Right ventricle myocardium inferior (tissue), 1 donor: ENCODE data around the gene FARP2. TPM values are rescaled to one million over a fixed set of nuclear protein-coding genes. Genes with fewer than 3 reads are reported as not detected.
"Not testable (repeated sequence)": the region's sequence is repeated elsewhere in the genome, so short reads cannot be mapped to it uniquely, and the experiment has no call there.

Experiments used
- ATAC-seq: fragments of 200-7000 bp; cut with Tn5 transposase; one replicate; pipeline ENCODE4 v1.9.1; 2020; ENCODE audit warnings: mild to moderate bottlenecking, moderate library complexity
- DNase-seq: peaks from one replicate; pipeline ENCODE4 v3.0.0; 2021; ENCODE audit errors: missing footprints
- intact Hi-C: fragments of 100-400 bp; cut with DNase I; formaldehyde crosslinking; loops from one replicate; pipeline ENCODE4 v1.11.0; 2022
- total RNA-seq: library from RNA; stranded (reverse); fragmentation: NEBNext Ultra II Directional; extraction: Animal tissue kit (Norgen Biotek cat#: 25700); gene quantifications from one replicate; pipeline ENCODE4 v1.2.1, GENCODE V29; 2021
- donor health status: DM: no; HTN: yes; CAD: no; lungs with severe emphysema.

The FARP2 gene
- total RNA-seq, 1 donor from 2014 or later = 15.0 TPM

DNA sequence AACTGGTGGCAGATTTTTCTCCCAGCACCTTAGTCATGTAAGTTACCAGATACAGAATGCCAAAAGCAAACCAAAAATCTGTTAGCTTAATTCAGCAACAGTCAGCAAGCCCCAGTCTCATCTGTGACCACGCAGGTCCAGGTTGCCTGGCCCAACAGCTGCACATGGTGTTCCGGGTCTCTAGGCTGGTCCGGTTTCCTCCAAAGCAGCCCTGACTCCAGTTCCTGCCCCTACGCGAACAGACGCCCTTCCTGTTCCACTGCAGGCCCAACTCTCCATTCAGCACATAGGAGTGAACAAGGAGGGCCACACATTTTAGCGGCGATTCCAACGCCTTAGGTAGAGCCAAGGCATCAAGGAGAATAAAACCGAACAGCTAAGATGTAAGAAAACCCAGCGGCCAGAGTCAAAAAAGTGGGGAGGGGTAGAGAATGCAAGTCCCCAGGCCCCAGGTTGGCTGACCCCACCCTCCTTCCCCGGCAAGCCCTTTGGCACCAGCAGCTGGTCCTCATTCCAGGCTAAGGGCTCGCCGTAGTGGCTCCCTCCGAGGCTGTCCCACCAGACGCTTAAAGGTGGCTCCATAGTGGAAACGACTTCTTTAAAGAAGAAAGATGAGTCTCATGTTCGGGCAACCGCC, 150.8 kb downstream of the FARP2 start:
- DNase-seq (peak; percentile 55), ATAC-seq (no peak)
- intact Hi-C loops = loop anchor here (2.0 to 5.0 kb wide), 4 partner anchors 52 to 190 kb away; partner anchors contain the start of genes BOK, FARP2, HDLBP and SEPTIN2

DNA sequence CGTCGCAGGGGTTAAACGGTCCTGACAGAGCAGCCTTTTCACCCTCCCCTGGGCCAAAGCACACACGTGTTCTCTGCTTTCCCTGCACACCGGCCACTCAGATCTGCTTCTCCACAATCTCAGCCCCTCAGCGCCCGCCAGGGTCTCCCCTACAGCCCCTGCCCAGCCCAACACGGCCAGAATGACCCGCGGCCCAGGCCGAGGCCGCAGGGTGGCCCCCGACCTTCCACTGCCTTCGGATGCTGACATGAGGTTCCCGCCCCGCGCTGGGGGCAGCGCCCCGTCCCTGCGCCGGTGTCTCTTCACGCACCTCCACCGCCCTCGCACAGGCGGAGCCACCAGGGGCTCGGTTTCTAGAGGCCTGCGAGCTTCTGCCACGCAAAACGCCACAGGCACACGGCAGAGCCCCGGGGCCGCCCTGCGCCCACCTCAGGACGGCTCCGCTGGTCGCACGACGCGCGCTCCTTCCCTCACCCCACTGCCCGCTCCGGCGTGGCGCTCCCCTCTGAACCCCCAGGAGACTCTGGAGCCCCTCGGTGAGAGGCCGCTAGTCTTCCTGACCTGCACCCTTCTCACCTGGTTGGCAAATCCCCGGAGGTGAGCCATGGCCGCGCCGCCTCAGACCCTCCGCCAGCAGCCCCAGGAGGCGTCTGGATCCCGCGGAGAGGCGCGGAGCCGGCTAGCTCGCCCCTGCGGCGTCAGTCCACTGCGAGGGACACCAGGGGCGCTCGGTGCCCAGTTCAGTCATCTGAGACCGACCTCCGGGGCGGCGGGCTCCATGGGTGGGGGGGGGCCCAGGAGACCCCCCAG, 151.6 kb downstream of the FARP2 start:
- ATAC-seq = no peak
- DNase-seq = peak; percentile 78
- intact Hi-C loops = loop anchor here (2.0 to 5.0 kb wide), 4 partner anchors 51 to 190 kb away; partner anchors contain the start of genes BOK, FARP2, HDLBP and SEPTIN2

DNA sequence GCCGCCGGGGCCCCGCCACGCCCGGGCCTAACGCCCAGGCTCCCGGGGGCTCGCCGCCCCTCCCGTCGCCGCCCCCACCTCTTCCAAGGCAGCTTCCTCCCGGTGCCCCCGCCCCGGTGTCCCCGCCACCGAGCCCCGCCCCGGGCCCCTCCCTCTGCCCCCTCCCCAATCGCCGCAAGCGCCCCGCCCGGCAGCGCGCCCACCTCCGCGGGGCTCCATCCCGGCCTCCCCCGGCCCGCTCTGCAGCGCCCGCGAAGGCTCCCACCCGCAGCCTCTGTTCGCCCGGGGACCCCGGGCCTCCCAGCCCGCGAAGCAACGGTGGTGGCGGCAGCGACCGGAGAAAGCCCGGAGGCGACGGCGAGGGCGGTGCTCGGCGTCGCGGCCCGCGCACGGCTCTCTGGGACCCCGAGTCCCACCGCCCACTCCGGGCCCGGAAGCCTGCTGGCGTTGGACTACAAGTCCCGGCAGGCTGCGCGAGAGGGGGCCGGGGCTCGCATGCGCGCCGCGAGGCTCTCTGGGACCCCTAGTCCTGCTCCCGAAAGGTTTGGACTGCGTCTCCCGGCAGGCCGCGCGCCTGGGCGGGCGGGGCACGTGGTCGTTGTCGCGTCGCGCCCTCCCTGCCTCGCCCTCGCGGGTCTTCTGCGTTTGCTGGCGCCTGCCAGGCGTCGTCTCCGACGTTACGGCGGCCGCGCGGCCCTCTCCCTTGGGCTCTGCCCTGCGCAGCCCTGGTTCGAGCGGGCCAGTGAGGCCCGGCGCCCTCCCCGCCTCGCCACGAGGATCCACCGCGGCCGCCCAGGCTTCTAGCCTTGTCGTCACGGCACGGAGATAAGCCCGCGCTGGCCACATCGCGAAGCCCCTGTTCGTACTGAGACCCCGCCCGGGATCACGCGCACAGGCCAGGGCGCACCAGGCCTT, 152.4 kb downstream of the FARP2 start, which contains the start of gene STK25:
TSS of gene STK25 (minus strand) at position 345 of the 915 bp plus-strand sequence. CDS start 549 bp downstream, outside the sequence.
- DNase-seq (peak; percentile 99), ATAC-seq (peak; percentile 98)
- intact Hi-C loops = loop anchor here (5.0 kb wide), 3 partner anchors 104 to 191 kb away; partner anchors contain the start of genes FARP2, HDLBP and SEPTIN2

DNA sequence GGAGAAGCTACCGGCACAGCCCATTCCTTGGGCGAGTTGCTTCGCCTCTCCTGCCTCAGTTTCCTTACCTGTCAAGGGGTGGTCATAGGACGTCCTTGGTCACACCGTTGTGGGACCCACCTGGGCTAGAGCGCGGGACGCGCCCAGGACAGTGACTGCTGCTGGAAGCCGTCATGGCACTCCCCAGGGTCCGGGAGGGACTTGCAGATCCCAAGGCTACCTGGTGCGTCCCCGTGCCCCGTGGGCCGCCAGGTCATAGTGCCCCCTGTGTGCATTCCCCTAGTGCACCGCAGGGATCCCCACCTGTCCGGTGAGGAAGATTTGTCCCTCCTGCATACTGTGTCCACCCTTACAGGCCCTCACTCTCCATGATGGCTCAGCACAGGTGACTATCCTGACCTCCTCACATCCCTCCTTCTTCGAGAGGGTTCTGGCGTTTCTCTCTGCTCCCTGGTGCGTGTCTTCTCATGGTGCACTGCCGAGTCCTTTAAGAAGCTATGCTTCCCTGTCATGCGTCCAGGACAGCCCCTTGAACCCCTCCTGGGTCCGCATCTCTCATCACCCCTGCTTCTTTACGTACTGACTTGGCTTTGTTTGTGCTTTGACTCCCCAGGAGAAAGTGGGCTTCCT, 153.2 kb downstream of the FARP2 start:
- ATAC-seq (no peak), DNase-seq (no peak)
- intact Hi-C loops = loop anchor here (5.0 kb wide), 3 partner anchors 103 to 192 kb away; partner anchors contain the start of genes FARP2, HDLBP and SEPTIN2

DNA sequence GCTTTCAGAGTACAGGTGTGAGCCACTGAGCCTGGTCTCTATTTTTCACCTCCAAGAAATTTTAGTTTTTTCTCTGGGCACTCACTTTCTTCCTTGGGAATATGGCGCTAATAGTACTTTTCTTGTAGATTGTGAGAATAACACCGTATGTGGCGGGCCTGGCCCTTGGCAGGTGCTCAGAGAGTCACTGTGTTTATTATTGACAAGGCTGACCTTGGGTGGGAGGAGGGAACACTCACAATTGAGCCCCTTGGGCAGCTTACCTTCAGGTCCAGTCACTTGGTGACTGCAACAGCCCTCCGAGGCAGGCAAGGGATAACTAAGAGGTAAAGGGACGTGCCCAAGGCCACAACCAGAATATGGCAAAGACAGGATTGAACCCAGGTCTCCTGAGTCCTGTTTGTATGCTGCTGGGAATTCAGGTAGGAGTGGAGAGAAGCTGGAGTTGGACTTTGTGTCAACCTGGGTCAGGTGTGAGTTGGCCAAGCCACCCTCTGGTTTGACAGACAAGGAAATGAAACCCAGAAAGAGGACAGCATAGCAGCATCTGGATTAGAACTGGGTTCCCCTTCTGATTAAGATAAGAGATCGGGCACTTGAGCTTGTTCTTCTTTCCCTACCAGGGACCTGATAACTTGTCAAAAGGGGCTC, 155.1 kb downstream of the FARP2 start:
- DNase-seq (peak; percentile 21), ATAC-seq (no peak)
- intact Hi-C loops = no loop called here

DNA sequence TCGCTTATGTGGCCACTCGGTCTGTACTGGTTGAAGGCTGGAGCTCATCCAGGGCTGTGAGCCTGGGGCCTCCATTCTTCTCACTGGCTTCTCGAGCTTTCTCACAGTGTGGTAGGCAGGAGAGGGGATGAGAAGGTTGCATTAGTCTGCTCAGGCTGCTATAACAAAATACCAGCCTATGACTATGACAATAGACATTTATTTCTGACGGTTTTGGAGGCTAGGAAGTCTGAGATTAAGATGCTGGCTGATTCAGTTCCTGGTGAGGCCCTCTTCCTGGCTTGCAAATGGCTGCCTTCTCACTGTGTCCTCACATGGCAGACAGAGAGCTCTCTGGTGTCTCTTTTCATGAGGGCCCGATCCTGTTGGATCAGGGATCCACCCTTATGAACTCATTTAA, 158.5 kb downstream of the FARP2 start:
- intact Hi-C loops = no loop called here
- ATAC-seq = no peak
- peak; percentile 13 for DNase-seq

DNA sequence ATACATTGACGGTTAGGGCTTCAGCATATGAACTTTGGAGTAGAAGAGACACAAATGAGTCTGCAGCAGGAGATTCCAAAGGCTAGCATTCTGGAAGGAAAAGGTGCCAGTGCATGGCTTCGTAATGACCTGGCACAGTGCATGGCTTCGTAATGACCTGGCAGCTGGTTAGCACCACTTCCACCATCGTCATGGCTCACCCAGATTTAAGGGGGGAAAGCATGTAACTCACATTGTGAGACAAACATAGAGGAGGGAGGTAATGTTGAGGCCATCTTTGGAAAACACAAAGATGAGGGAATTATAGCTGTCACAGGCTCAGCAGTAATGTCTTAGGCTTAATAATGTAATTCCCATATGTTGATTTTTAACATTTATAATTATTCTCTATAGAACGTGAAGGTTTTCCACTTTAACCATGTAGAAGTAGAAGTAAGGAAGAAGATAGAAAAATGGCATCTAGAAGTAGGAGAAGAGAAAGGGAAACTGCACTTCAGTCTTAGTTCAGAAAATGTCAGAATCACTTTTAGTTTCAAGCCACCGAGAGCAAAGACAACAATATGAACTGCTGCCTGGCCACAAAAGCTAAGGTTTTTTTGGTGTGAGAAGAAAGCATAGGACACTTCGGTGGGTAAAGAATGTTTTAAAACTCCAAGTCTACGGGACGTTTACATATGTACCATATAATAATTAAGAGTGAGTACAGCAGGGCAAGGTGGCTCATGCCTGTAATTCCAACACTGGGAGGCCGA, 159.1 kb downstream of the FARP2 start:
- no peak for ATAC-seq
- no peak for DNase-seq
- intact Hi-C loops = no loop called here

DNA sequence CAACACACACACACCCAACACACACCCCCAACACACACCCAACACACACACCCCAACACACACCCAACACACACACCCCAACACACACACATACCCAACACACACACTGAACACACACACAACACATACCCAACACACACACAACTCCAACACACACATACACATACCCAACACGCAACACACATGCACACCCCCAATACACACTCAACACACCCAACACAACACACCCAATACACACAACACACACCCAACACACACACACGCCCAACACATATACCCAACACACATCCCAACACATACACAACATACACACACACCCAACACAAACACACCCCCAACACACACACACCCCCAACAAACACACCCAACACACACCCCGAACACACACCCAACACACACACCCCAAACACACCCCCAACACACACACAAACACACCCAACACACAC, 160.5 kb downstream of the FARP2 start:
- intact Hi-C loops = no loop called here
- DNase-seq (no peak), ATAC-seq (no peak)

DNA sequence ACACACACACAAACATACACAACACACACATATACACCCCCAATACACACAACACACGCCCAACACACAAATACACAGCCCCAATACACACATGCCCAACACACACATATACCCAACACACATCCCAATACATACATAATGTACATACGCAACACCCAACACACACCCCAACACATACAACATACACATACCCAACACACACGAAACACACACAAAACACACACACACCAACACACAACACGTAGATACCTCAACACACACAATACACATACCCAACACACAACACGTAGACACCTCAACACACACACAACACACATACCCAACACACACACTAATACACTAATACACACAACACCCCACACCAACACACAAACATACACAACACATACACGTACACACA, 161.2 kb downstream of the FARP2 start:
- intact Hi-C loops = no loop called here
- no peak for DNase-seq
- ATAC-seq = no peak

DNA sequence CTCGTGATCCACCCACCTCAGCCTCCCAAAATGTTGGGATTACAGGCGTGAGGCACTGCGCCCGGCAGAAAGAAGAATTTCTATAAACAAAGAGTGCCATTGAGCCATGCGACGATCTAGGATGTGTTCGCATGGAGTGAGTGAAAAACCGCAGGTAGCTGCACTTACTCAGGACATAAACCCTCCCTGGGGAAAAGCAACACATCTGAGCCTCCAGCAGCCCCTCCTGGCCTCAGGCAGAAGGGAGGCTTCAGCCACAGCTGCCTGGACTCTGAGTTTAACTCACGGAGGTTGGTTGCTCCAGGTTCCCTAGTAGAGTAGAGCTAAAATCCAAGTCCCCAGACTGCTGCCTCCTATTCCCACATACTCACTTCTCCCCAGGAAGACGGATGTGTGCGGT, 163.6 kb downstream of the FARP2 start:
- DNase-seq = peak; percentile 43
- intact Hi-C loops = no loop called here
- no peak for ATAC-seq

DNA sequence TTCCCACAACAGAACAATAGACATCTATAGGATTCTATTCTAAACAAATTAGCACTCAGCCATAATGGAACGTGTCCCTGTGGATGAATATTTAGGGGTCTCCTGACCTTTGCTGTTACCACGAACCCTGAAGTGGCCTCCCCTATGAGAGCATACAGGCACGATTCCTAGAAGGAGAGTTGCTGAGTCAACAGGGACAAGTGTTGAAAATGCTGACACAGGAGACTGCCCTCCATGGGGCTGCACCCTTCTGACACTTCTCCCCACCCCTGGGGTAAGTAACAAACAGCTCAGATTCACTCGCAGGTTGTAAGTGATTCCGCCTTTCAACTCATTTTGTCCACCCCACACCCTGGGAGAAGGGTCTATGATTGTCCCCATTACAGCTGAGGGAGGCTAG, 166.4 kb downstream of the FARP2 start:
- intact Hi-C loops = no loop called here
- no peak for ATAC-seq
- no peak for DNase-seq

DNA sequence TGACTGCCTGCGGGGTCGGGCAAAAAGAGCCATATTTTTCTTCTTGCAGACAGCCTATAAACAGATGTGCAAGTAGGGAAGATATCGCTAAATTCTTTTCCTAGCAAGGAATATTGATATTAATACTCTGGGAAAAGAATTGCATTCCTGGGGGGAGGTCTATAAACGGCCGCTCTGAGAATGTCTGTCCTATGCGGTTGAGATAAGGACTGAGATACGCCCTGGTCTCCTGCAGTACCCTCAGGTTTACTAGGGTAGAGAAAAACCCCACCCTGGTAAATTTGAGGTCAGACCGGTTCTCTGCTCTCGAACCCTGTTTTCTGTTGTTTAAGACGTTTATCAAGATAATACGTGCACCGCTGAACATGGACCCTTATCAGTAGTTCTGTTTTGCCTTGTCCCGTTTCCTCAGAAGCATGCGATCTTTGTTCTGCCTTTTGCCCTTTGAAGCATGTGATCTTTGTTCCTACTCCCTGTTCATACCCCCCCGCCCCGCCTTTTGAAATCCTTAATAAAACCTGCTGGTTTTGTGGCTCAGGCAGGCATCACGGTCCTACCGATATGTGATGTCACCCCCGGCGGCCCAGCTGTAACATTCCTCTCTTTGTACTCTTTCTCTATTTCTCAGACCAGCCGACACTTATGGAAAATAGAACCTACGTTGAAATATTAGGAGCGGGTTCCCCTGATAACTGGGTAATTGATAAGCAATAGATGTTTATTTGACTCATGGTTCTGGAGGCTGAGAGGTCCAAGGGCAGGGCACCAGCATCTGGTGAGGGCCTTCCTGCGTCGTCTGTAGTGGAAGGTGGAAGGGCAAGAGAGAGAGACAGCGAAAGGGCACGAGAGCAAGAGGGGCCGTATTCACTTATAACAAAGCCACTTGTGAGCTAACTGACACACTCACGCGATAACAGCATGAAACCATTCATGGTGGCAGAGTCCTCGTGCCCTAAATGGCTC, 170.0 kb downstream of the FARP2 start:
- DNase-seq, intact Hi-C loops, ATAC-seq: not testable (repeated sequence)

DNA sequence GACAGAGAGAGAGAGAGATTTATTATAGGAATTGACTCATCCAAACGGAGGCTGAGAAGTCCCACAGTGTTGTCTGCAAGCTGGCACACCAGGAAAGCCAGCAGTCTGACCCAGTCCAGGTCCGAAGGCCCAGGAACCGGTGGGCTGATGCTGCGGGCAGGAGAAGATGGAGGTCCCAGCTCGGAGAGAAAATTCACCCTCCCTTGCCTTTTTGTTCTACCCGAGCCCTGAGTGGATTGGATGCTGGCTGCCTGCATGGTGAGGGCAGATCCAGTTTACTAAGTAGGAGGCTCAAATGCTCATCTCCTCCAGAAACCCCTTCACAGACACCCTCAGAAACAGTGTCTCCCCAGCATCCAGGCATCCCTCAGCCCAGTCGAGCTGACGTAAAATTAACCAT, 174.5 kb downstream of the FARP2 start:
- no peak for ATAC-seq
- peak; percentile 50 for DNase-seq
- intact Hi-C loops = no loop called here

DNA sequence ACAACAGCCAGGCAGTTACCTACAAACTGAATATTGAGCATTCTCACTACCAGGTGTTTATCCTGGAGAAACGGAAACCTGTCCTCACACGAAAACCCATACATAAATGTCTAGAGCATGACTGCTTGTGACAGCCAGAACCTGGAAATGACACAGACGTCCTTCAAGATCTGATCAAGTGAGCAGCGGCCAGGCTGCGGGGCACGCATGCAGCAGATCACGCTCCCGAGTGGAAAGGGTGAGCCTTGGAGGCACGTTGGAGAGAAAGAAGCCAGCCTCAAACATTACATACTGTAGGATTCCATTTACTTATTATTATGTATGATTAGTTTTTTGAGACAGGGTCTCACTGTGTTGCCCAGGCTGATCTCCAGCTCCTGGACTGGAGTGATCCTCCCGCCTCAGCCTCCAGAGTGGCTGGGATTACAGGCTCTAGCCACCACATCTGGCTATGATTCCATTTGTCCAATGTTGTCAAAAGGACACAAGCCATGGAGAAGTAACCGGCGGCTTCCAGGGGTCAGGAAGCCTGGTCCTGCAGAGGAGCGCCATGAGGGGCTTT, 175.2 kb downstream of the FARP2 start:
- intact Hi-C loops = no loop called here
- DNase-seq (peak; percentile 9), ATAC-seq (no peak)

DNA sequence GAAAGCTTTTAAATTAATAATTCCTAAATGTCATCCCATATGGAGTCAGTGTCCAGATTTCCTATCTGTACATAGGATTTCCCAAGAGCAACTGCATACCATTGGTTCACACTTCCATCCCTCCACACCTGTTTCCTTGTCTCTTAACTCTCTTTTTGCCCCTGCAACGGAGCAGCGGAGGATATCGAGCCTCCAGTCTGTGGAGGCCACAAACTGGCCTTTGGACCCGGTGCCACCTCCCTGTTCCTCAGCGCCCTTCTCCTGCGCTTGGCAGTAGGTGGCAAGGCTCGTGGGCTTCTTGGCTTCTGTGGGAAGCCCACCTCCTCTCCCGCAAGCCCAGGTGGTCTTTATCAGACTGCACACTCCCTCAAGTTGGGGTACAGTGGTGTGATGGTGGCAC, 176.1 kb downstream of the FARP2 start:
- intact Hi-C loops = no loop called here
- DNase-seq (no peak), ATAC-seq (no peak)
